GM15510 (cell line): ENCODE data around the gene DDX56.

Experiments used
- POLR2A ChIP-seq: IDR thresholded peaks from 3 replicates; pipeline ENCODE4 v1.6.1; 2011; ENCODE audit warnings: borderline replicate concordance; ENCODE audit not compliant: insufficient read length; ENCODE audit errors: extremely low read depth

DDX56 gene

DNA sequence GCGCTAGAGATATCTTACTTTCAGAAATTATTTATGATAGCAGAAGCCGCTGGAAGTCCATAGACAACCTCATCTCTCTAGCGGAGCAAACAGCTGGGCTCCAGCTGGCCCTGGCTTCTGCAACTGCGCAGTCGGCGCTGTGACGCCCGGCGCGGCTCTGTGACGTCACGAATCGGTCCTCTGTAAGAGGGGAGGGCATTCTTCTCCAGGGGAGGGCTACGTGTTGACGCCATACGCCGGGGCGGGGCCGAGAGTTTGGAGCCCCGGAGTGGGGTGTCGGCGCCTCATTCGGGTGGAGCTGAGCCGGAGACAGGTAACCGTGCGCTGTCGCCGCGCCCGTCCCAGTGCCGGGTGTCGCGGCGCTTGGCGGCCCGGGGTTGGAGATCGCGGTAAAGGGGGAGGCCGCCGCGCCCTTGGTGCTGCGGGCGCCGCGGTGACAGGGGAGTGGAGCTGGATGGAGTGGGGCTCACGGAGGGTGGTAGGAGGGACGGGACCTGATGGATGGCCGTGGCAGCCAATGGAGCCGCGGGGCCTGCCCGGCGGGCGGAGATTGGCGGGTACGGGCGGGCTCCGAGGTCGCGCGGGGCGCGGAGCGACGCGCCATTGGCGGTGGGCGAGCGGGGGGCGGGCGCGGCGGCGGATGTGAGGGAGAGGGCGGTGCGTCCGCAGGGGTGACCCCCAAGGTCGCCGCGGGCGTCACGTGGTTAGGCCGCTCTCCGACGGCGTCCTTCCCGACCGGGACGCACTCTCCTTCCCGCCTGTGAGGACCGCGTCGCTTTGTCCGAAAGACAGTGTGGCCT, 32.8 kb upstream of the DDX56 start, which contains the start of gene OGDH:
OGDH (plus strand) TSS at position 287 of the 800 bp plus-strand sequence. CDS start 17,717 bp downstream, outside the sequence.
- peak; percentile 95 for TF ChIP-seq POLR2A

DNA sequence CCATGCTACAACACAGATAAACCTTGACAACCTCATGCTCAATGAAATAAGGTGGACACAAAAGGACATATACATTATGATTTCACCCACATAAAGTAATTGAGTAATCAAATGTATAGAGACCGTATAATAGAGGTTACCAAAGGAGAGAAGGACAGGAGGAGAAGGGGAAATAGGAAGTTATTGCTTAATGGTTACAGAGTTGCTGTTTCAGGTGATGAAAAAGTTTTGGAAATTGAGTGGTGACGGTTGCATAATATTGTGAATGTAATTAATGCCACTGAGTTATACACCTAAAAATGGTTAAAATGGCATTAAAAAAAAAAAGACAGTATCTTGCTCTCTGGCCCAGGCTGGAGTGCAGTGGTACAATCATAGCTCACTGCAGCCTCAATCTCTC, 31.2 kb upstream of the DDX56 start:
- TF ChIP-seq POLR2A = no peak

DNA sequence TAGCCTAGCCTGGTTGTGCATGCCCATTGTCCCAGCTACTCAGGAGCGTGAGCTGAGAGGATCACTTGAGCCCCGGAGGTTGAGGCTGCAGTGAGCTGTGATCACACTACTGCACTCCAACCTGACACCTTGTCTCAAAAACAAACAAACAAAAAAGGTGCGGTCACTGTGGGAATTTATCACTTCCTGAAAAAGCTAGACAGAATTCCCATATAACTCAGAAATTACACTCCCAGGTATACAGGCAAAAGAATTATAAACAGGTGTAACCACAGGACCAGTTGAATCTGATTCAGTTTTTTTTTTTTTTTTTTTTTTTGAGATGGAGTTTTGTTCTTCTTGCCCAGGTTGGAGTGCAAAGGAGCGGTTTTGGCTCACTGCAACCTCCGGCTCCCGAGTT, 29.5 kb upstream of the DDX56 start:
- no peak for TF ChIP-seq POLR2A

DNA sequence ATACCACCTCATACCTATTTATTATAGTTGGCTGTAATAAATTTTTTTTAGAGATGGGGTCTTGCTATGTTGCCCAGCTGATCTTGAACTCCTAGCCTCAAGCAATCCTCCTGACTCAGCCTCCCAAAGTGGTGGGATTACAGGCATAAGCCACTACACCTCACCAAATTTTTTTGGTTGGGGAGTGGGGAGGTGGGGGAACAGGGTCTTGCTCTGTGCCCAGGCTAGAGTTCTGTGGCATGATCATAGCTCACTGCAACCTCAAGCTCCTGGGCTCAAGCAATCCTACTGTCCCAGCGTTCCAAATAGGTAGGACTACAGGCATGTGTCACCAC, 28.8 kb upstream of the DDX56 start:
- no peak for TF ChIP-seq POLR2A

DNA sequence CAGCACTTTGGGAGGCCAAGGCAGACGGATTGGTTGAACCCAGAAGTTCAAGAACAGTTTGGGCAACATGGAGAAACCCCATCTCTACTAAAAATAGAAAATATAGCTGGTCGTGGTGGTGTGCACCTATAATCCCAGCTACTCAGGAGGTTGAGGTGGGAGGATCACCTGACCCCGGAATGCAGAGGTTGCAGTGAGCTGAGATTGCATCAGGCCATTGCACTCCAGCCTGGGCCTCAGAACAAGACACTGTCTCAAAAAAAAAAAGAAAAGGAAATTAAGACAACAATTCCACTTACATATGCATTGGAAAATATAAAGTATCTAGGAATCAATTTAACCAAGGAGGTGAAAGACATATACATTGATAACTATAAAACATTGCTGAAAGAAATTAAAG, 25.5 kb upstream of the DDX56 start:
- no peak for TF ChIP-seq POLR2A

DNA sequence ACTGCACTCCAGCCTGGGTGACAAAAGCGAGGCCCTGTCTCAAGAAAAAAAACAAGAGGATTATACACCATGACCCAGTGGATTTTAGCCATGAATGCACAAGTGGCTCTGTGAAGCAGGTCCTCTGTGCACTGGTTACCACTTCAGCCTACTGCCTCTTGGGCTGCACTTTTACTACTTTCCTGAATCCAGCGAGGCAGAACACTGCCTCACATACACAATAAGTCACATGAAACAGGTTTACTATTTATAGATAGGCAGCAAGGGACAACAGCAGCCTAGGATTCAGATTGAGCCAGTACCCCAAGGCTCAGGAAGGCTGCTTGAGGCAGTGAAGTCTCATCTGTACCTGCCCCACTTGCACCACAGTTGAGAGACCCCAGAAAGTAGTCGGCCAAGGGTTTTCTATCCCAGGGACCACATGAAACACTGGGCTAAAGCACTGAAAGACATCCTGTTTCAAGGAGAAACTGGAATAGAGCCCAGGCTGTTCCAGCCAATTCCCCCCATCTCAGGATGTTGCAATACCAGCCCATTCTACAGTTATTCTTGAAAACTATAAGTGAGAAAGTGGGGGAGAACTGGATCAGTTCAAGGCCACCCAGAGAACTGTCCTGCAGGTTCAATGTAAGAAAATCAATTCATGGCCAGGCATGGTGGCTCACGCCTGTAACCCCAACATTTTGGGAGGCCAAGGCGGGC, 22.4 kb upstream of the DDX56 start:
- no peak for TF ChIP-seq POLR2A

DNA sequence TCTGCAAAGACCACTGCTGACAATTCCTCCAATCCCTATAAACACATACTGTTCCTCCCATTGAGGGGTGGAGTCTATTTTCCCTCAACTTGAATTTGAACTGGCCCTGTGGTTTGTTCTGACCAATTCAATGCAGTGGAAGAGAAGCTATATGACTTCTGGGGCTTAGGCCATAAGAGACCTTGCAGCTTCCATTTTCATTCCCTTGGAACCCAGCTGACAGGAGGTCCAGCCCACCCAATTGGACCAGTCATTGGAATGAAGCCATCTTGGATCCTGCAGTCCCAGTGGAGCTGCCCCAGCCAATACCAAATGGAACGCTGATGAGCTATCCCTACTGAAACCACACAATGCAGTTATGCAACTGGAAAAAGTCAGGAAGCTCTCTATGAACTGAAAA, 17.2 kb upstream of the DDX56 start:
- no peak for TF ChIP-seq POLR2A

DNA sequence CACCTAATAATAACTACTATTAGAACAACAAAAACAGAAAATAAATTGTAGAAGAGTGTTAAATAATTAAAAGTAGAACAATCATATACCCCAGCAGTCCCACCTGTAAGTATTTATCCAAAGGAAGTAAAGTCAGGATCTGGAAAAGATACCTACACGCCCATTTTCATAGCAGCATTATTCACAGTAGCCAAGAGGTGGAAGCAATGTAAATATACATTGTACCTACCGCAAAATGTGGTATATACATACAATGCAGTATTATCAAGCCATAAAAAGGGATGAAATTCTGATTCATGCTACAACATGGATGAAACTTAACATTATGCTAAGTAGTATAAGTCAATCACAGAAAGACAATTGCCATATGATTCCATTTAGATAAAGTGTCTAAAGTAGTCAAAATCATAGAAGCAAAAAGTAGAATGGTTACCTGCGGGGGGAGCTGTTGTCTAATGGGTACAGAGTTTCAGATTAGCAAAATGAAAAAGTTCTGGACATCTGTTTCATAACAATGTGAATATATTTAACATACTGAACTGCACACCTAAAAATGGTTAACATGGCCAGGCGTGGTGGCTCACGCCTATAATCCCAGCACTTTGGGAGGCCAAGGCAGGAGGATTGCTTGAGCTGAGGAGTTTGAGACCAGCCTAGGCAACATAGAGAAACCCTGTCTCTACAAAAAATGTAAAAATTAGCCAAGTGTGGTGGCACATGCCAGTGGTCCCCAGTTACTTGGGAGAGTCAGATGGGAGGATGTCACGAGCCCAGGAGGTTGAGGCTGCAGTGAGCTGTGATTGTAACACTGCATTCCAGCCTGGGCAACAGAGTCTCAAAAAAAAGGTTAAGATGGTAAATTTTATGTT, 14.4 kb upstream of the DDX56 start:
- TF ChIP-seq POLR2A = no peak

DNA sequence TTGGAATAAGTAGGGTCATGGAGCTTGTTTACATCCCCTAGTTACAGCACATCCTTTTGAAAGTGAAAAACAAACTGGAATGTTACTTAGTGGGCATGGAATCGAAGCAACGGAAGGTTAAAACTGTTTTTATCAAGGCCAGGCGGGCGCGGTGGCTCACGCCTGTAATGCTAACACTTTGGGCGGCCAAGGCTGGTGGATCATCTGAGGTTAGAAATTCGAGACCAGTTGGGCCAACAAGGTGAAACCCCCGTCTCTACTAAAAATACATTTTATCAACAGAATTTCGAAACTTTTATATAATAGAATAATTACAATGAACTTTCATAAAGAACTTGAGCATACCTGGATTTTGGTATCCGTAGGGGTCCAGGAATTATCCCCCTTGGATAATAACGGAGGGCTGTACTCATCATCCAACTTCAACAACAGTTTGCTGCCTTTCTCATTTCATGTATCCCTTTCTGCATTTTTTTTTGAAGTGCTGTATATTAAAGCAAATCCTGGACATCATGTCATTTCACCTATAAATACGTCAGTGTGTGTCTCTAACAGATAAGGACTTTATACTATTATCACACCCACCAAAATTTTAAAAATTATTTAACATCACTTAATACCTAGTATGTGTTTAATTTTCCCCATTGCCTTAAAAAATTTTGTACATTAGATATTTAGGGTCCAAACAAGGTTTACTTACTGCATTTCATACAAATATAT, 9.6 kb upstream of the DDX56 start:
- TF ChIP-seq POLR2A = no peak

DNA sequence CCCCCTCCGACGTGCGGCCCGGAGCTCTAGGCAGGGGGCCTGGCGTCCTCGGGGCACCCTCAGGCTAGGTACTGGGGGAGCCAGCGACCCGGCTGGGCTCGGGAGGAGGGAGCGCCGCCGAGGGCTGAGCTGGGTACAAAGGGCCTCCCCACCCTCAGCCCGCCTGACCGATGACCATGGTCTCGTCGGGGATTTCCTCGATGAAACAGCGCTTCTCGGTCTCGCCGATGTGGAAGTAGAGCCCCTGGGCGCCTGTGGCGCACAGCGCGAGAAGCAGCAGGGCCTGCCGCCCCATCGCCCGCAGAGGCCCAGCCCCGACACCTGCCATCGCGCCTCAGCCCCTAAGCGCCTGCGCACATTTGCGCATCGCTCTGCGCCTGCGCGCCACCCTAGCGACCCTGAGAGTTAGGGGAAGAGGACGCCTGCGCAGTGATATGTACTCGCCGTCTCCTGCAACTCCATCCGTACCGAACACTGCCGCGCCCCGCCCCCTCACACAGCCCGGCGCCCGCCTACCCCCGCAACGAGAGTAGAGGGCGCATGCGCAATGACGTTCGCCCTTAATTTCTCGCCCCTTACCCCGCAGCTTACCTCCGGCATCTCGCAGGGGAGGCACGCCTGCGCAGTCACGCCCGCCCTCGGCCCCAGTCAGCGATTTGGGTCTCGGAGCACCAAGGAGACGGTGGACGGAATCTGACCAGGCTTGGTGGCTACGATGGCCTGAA, 8.3 kb upstream of the DDX56 start, which contains the start of gene TMED4:
TMED4 (minus strand) TSS at position 353 of the 725 bp plus-strand sequence; CDS start at position 328, 25 bp downstream.
- peak; percentile 91 for TF ChIP-seq POLR2A

DNA sequence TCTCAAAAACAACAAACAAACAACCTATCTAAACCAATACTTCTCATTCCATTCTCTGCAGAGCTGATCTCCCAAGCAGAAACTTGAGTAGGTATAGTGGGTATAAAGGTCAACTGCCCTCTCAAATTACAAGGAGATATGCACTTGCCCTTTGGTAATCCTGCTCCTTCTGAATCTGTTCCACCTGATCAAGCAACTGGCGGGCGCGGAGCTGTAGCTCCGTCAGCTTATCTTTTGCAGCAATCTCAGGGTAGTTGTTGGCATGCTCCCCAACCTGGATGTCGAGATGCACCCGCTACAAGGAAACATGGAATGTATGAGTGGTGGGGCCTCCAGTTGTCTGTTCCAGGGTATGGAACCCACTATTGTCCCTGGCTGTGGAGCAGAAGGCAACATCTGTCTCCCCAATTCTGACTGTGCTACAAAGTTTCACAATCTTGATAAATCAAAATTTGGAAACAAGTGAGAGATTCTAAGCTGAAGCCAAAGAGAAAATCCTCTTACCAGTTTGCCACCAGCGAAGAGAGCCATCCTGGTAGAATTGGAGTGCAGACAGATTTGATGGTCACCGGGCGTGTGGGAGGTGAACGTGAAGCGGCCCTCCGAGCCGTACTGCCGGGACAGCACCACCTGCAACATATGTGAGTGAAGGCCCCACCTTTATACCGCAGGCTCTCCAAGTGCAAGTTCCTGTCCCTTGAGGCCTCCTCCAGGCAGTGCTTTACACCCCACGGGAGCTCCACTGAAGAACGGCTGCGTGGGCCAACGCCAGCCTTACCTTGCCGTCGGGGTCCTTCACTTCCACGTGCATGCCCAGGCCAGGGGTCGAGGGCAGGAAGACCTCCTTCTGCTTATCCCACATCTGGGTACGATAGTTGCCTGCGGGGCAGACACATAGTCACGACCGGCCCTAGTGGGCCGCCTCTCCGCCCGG, 7.5 kb upstream of the DDX56 start:
- no peak for TF ChIP-seq POLR2A

DNA sequence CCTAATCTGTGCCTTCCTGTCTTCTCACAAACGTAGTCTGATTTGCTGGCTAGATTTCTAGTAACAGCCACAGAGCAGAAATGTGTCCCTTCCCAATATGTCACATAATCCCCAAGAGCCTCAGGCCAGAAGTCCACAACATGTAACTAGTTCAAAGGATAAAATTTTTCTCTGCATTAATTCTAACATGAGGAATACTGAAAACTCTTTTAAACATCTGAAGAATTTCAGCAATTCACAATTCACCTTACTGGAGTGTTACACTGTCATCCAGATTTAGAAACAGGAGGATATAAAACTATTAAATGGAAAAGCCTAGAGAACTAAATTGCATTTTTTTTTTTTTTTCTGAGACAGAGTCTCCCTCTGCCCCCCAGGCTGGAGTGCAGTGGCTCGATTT, 2.5 kb upstream of the DDX56 start:
- no peak for TF ChIP-seq POLR2A

DNA sequence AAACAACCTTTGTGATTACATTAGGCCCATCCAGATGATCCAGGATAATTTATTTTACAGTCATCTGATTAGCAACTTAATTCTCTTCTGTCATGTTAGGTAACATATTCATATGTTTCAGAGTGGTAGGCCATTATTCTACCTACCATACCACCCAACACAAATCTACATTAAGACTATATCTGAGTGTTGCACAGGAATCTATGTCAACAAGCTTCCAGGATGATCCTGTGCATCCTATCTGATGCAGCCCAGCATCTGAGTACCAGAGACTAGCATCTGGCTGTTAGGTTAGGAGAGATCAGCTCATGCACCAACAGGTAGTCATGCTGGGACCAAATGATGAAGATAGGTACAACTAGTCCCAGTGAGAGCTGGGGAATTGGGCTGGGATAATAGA, 1.3 kb upstream of the DDX56 start:
- TF ChIP-seq POLR2A = no peak
